Breast epithelium (tissue), 3 donors: ENCODE measurements around the gene CPN2.

Source experiments
- CTCF ChIP-seq, 3 donors: fragments of 450-650 bp; IDR thresholded peaks; one replicate each; pipeline ENCODE4 v1.5.1; 2016 to 2017; ENCODE audit warnings: antibody characterized with exemption in 3 of 3, mild to moderate bottlenecking in 3 of 3, moderate library complexity in 3 of 3
- POLR2A ChIP-seq: fragments of 450-650 bp; IDR thresholded peaks from one replicate; pipeline ENCODE4 v1.6.1; 2016; ENCODE audit warnings: antibody characterized with exemption, mild to moderate bottlenecking, moderate library complexity
- POLR2AphosphoS5 ChIP-seq, 3 donors: sonication (generic); formaldehyde crosslinking; IDR thresholded peaks; one replicate each; pipeline ENCODE4 v1.6.1; 2017; ENCODE audit warnings: antibody characterized with exemption in 3 of 3

- TF ChIP-seq POLR2A = no peak
- no peak for TF ChIP-seq POLR2AphosphoS5 (IDR thresholded peaks at IDR 0.05)
- TF ChIP-seq CTCF (IDR thresholded peaks at IDR 0.05) = no peak
Observed at GRCh38 chr3:194292331-194292730, 58.8 kb downstream of the CPN2 start.
